Tibial nerve (tissue), 4 donors: ENCODE measurements around the gene SDCCAG8. TPM values are rescaled to one million over a fixed set of nuclear protein-coding genes. Genes with fewer than 3 reads are reported as not detected.

Source experiments
- DNase-seq, 2 donors: peaks; one replicate each; pipeline ENCODE4 v3.0.0-alpha.2; 2019; ENCODE audit warnings: low spot score in 2 of 2
- H3K27ac ChIP-seq, 4 donors: fragments of 200-600 bp; sonication (generic) in 3 of 4; one replicate each; pipeline ENCODE4 v1.5.1; 2017 to 2019; ENCODE audit warnings: mild to moderate bottlenecking in 1 of 4
- H3K27me3 ChIP-seq, 2 donors: fragments of 200-600 bp; sonication (generic) in 1 of 2; one replicate each; pipeline versions ENCODE4 v1.5.1 to v1.6.0; 2017 to 2019
- H3K36me3 ChIP-seq, 3 donors: fragments of 200-600 bp; sonication (generic); one replicate each; pipeline ENCODE4 v1.5.1; 2018 to 2019
- H3K4me1 ChIP-seq, 4 donors: fragments of 200-600 bp; sonication (generic) in 3 of 4; one replicate each; pipeline ENCODE4 v1.5.1; 2017 to 2019
- H3K4me3 ChIP-seq, 4 donors: fragments of 200-600 bp; sonication (generic) in 3 of 4; one replicate each; pipeline ENCODE4 v1.5.1; 2017 to 2019; ENCODE audit warnings: mild to moderate bottlenecking in 1 of 4, moderate library complexity in 1 of 4
- H3K9me3 ChIP-seq, 4 donors: fragments of 200-600 bp; sonication (generic) in 3 of 4; one replicate each; pipeline ENCODE4 v1.5.1; 2017 to 2019
- EP300 ChIP-seq, 2 donors: sonication (generic); formaldehyde crosslinking; IDR thresholded peaks; one replicate each; pipeline ENCODE4 v1.6.1; 2017; ENCODE audit warnings: antibody characterized with exemption in 2 of 2, mild to moderate bottlenecking in 1 of 2
- POLR2A ChIP-seq, 2 donors: fragments of 450-650 bp; IDR thresholded peaks; one replicate each; pipeline ENCODE4 v1.6.1; 2017; ENCODE audit warnings: antibody characterized with exemption in 2 of 2, mild to moderate bottlenecking in 2 of 2, moderate library complexity in 2 of 2
- WGBS, 2 donors: methylation state at CpG; one replicate each; pipeline ENCODE4 v1.1.5; 2018; 5-methylcytosine and 5-hydroxymethylcytosine counted together
- total RNA-seq, 4 donors: library from RNA; depleted of rRNA; stranded (reverse); fragments of >200 nt; gene quantifications; one replicate each; pipeline ENCODE4 v1.1.0, GENCODE V29; 2016
- TF ChIP-seq, protein P1 (sequence below), 5 experiments: fragments of 200-600 bp in 3 of 5; fragments of 450-650 bp in 2 of 5; sonication (generic) in 3 of 5; IDR thresholded peaks; one replicate each; pipeline ENCODE4 v1.5.1; 2016 to 2019; ENCODE audit warnings: antibody characterized with exemption in 5 of 5, mild to moderate bottlenecking in 3 of 5, moderate library complexity in 2 of 5

Gene SDCCAG8
- total RNA-seq, 4 donors from 2014 or later, result 39.0 to 86.5 (median 56.0) TPM

DNA sequence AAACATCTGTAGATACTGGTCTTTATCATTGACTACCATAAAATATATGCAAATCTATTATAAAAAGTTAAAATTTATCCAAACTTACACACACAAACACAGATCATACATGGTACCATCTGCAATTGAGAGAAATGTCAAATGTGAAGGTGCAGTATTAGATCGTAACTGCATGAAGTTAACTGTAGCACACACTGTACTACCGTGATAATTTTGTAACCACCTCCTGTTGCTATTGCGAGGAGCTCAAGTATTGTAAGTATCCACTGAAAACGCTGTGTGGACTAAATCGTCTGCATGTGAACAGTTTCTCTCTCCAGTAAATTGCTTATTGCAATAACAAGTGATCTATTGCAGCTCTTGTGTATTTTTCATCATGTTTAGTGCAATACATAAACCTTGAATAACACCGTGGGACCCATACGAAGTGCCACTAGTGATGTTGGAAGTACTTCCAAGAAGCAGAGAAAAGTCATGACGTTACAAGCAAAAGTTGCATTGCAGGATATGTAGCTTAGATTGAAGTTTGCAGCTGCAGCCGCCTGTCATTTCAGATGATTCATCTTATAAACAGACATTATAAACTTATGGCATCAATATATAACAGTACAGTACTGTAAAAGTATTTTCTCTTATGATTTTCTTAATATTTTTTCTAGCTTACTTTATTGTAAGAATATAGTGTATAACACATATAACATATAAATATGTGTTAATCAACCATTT lies 172.9 kb downstream of the SDCCAG8 start:
- TF ChIP-seq EP300 (IDR thresholded peaks at IDR 0.05), result no peak
- TF ChIP-seq, protein P1, sequence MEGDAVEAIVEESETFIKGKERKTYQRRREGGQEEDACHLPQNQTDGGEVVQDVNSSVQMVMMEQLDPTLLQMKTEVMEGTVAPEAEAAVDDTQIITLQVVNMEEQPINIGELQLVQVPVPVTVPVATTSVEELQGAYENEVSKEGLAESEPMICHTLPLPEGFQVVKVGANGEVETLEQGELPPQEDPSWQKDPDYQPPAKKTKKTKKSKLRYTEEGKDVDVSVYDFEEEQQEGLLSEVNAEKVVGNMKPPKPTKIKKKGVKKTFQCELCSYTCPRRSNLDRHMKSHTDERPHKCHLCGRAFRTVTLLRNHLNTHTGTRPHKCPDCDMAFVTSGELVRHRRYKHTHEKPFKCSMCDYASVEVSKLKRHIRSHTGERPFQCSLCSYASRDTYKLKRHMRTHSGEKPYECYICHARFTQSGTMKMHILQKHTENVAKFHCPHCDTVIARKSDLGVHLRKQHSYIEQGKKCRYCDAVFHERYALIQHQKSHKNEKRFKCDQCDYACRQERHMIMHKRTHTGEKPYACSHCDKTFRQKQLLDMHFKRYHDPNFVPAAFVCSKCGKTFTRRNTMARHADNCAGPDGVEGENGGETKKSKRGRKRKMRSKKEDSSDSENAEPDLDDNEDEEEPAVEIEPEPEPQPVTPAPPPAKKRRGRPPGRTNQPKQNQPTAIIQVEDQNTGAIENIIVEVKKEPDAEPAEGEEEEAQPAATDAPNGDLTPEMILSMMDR (IDR thresholded peaks at IDR 0.05), result no peak
- TF ChIP-seq POLR2A (IDR thresholded peaks at IDR 0.05), result no peak
- H3K27ac ChIP-seq, result no peak overlapping the region
- peaks cover 0 to 38% (median 0%) of the 10 kb centered on the region in 3 donors for H3K36me3 ChIP-seq
- H3K27me3 ChIP-seq, result no peaks in the 10 kb centered on the region
- no peak overlapping the region for H3K4me3 ChIP-seq
- DNase-seq, result no peak
- WGBS, 2 donors, result 91 to 95% methylated on average over 9 of the region's 9 CpGs
- no peaks in the 10 kb centered on the region for H3K4me1 ChIP-seq
- H3K9me3 ChIP-seq, result no peaks in the 10 kb centered on the region

DNA sequence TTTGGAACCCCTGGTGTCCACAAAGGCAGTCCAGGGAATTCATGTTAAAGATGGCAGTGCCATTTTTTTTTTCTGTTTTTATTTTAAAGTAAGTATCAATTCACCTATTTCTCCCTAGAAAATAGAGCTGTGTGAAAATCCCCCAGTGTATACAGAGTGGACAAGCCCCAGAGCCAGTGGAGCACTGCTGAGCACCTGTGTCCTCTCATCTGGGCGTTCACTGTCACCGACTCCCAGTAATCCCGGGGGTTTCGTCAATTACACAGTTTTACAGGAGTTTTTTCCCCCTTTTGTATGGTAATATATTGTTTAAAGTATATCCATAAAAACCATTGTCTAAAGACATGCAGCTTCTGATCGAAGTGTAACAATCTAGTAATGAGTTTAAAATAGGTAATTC lies 175.8 kb downstream of the SDCCAG8 start:
- H3K4me3 ChIP-seq, result no peak overlapping the region
- H3K4me1 ChIP-seq, result no peaks in the 10 kb centered on the region
- H3K36me3 ChIP-seq, result peaks cover 0 to 35% (median 0%) of the 10 kb centered on the region in 3 donors
- H3K27ac ChIP-seq, result no peak overlapping the region
- no peak for DNase-seq
- WGBS, 2 donors, result 86 to 95% methylated on average over 5 of the region's 5 CpGs
- no peaks in the 10 kb centered on the region for H3K9me3 ChIP-seq
- TF ChIP-seq, protein P1 (IDR thresholded peaks at IDR 0.05), result no peak
- TF ChIP-seq EP300 (IDR thresholded peaks at IDR 0.05) (no peak), POLR2A (IDR thresholded peaks at IDR 0.05) (no peak)
- H3K27me3 ChIP-seq, result no peaks in the 10 kb centered on the region

DNA sequence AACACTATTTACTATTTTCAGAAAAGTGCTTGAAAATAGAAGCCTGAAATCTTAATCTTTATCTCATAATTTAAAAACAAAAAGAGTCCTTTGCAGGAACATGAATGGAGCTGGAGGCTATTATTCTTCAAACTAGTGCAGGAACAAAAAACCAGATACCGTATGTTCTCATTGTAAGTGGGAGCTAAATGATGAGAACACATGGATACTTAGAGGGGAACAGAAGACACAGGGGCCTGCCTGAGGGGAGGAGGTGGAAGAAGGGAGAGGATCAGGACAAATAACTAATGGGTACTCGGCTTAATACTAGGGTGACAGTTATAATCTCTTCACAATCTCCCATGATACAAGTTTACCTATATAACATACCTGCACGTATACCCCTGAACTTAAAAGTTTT lies 176.3 kb downstream of the SDCCAG8 start:
- Histone ChIP-seq H3K4me1 (no peaks in the 10 kb centered on the region), H3K27ac (no peak overlapping the region), H3K36me3 (peaks cover 0 to 35% (median 0%) of the 10 kb centered on the region in 3 donors), H3K27me3 (no peaks in the 10 kb centered on the region), H3K4me3 (no peak overlapping the region), H3K9me3 (no peaks in the 10 kb centered on the region)
- no peak for DNase-seq
- WGBS, 2 donors, result 74 to 92% methylated on average over 3 of the region's 3 CpGs
- TF ChIP-seq POLR2A (IDR thresholded peaks at IDR 0.05), result no peak
- TF ChIP-seq EP300 (IDR thresholded peaks at IDR 0.05), result no peak
- TF ChIP-seq, protein P1 (IDR thresholded peaks at IDR 0.05), result no peak

DNA sequence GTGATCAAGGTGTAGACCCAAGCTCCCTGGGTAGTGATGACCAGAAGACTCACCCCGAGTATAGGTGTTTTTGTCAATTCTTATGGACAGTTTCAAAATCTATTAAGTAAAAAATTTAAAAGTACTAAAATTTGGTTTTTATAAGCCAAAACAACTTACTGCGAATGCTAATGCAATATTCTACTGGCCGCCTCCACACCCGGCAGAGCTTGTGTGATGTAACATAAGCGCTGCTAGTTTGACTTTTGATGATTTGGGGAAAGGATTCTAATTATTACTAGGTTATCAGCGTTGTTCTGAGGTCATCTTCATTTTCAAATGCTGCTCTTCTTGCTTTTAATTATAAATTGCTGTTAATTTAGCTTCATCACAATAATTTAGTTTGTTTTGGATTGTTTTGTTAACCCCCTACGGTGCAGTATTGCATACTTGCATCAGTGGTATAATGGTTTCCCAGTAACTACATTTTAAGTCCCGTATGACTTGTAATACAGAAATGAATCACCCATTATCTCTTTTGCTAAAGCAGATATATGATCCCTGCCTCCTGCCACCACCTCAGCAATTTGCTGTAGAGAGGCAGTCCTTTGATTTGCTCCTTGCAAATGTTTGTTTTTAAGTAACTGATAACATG lies 178.0 kb downstream of the SDCCAG8 start:
- no peak for DNase-seq
- WGBS, 2 donors, result 81 to 89% methylated on average over 8 of the region's 8 CpGs
- no peak overlapping the region for H3K27ac ChIP-seq
- H3K4me3 ChIP-seq, result no peak overlapping the region
- TF ChIP-seq EP300 (IDR thresholded peaks at IDR 0.05) (no peak), POLR2A (IDR thresholded peaks at IDR 0.05) (no peak)
- TF ChIP-seq, protein P1 (IDR thresholded peaks at IDR 0.05), result no peak
- no peaks in the 10 kb centered on the region for H3K9me3 ChIP-seq
- peaks cover 0 to 21% (median 0%) of the 10 kb centered on the region in 3 donors for H3K36me3 ChIP-seq
- no peaks in the 10 kb centered on the region for H3K4me1 ChIP-seq
- H3K27me3 ChIP-seq, result no peaks in the 10 kb centered on the region

DNA sequence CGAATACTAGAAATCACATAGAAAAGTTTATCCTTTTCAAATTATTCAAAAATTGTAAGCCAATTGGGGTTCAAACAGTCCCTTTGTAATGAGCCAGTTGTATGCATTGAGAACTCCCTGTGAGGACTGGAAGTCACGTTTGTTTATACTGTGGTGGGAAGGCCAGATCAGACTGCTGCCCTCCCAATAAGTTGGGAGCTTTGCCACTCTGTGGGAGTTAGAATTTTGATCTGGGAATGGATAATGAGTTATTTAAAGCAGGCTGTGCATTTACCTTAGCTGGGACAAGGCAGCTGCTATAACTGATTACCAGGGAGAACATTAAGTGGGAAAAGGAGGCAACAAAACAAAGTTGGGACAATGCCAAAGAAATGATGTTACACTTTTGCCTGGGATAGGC lies 178.8 kb downstream of the SDCCAG8 start:
- H3K36me3 ChIP-seq, result peaks cover 0 to 18% (median 0%) of the 10 kb centered on the region in 3 donors
- 36 to 37% methylated on average over 2 of the region's 2 CpGs for WGBS, 2 donors

More for the DNA sequence above, 178.8 kb downstream of the SDCCAG8 start:
- no peak overlapping the region for H3K27ac ChIP-seq
- no peaks in the 10 kb centered on the region for H3K4me1 ChIP-seq
- H3K4me3 ChIP-seq, result no peak overlapping the region
- no peaks in the 10 kb centered on the region for H3K27me3 ChIP-seq
- TF ChIP-seq EP300 (IDR thresholded peaks at IDR 0.05) (no peak), POLR2A (IDR thresholded peaks at IDR 0.05) (no peak)
- TF ChIP-seq, protein P1 (IDR thresholded peaks at IDR 0.05), result no peak
- DNase-seq, result no peak
- no peaks in the 10 kb centered on the region for H3K9me3 ChIP-seq
